ENCODE data around the gene MRPS18A. TPM values are rescaled to one million over a fixed set of nuclear protein-coding genes. Genes with fewer than 3 reads are reported as not detected.

Gene MRPS18A
- total and polyA plus RNA-seq, 2 donors (not counting 3 experiments of a cell fraction or from before 2014, with no cell fraction given), result 39.8 to 83.8 TPM

Other genes with a start within 250 kb of the MRPS18A start
- gene DLK2, start 232.2 kb downstream of the MRPS18A start, total RNA-seq, result not detected in 2 replicates
- 0.36 and 0.38 TPM in 2 replicates for gene DLK2, start 232.2 kb downstream of the MRPS18A start, polyA plus RNA-seq
- 31.8 and 33.1 TPM in 2 replicates for gene TJAP1, start 210.2 kb downstream of the MRPS18A start, total RNA-seq
- gene TJAP1, start 210.2 kb downstream of the MRPS18A start, polyA plus RNA-seq, result 28.4 and 29.9 TPM in 2 replicates
- 0.25 and 0.58 TPM in 2 replicates for gene LRRC73, start 177.4 kb downstream of the MRPS18A start, total RNA-seq
- 0.11 and 0.14 TPM in 2 replicates for gene LRRC73, start 177.4 kb downstream of the MRPS18A start, polyA plus RNA-seq
- 117 and 119 TPM in 2 replicates for gene YIPF3, start 170.9 kb downstream of the MRPS18A start, total RNA-seq
- gene YIPF3, start 170.9 kb downstream of the MRPS18A start, polyA plus RNA-seq, result 470 and 561 TPM in 2 replicates
- 40.6 and 46.0 TPM in 2 replicates for gene POLR1C, start 170.7 kb downstream of the MRPS18A start, total RNA-seq
- gene POLR1C, start 170.7 kb downstream of the MRPS18A start, polyA plus RNA-seq, result 34.7 and 39.8 TPM in 2 replicates
- gene XPO5, start 111.8 kb downstream of the MRPS18A start, total RNA-seq, result 45.9 and 50.0 TPM in 2 replicates
- gene XPO5, start 111.8 kb downstream of the MRPS18A start, polyA plus RNA-seq, result 27.5 and 28.4 TPM in 2 replicates
- 33.7 and 36.6 TPM in 2 replicates for gene POLH, start 111.6 kb downstream of the MRPS18A start, total RNA-seq
- gene POLH, start 111.6 kb downstream of the MRPS18A start, polyA plus RNA-seq, result 8.8 and 9.3 TPM in 2 replicates
- gene GTPBP2, start 58.5 kb downstream of the MRPS18A start, total RNA-seq, result 77.6 and 87.1 TPM in 2 replicates
- gene GTPBP2, start 58.5 kb downstream of the MRPS18A start, polyA plus RNA-seq, result 112 and 118 TPM in 2 replicates
- 32.3 and 34.9 TPM in 2 replicates for gene MAD2L1BP, start 52.0 kb downstream of the MRPS18A start, total RNA-seq
- 62.0 and 63.5 TPM in 2 replicates for gene MAD2L1BP, start 52.0 kb downstream of the MRPS18A start, polyA plus RNA-seq
- gene RSPH9, start 42.8 kb downstream of the MRPS18A start, total RNA-seq, result 0.12 and 0.27 TPM in 2 replicates
- 0.18 and 0.21 TPM in 2 replicates for gene RSPH9, start 42.8 kb downstream of the MRPS18A start, polyA plus RNA-seq
- gene VEGFA, start 82.4 kb upstream of the MRPS18A start, total RNA-seq, result 16.6 and 18.1 TPM in 2 replicates
- gene VEGFA, start 82.4 kb upstream of the MRPS18A start, polyA plus RNA-seq, result 19.9 and 26.2 TPM in 2 replicates